HCT116 (cell line): ENCODE data around the gene PSMD2. TPM values are rescaled to one million over a fixed set of nuclear protein-coding genes. Genes with fewer than 3 reads are reported as not detected.

Source experiments
- ATAC-seq: fragments of 200-7000 bp; cut with Tn5 transposase; 2 replicates; pipeline ENCODE4 v1.9.1; 2020; ENCODE audit warnings: mild to moderate bottlenecking, moderate library complexity
- BruUV-seq: library from RNA; stranded (reverse); fragments of 400-500 nt; replicated peaks from 2 replicates; lab custom pipeline; 2021; lab: Mats Ljungman, UMichigan
- CTCF ChIA-PET: fragments of 300-600 bp; sonication (Branson Sonifier 250); formaldehyde crosslinking; loops from one replicate; lab custom pipeline; 2021; ENCODE audit warnings: antibody characterized with exemption; lab: Charles Lee
- POLR2A ChIA-PET: fragments of 300-600, 350-600 bp; sonication (Branson Sonifier 250); formaldehyde crosslinking; loops from one replicate; lab custom pipeline; 2021; ENCODE audit warnings: antibody characterized with exemption; lab: Charles Lee
- RAD21 ChIA-PET, 2 experiments: fragments of 300-600 bp; sonication (Branson Sonifier 250); formaldehyde crosslinking; loops; one replicate each; lab custom pipeline; 2023; ENCODE audit warnings: low total read pairs in 2 of 2; ENCODE audit not compliant: uncharacterized antibody in 2 of 2, unreplicated experiment in 2 of 2, low non-redundant PET in 1 of 2; lab: Charles Lee
- DNase-seq: peaks from one replicate; pipeline ENCODE4 v3.0.0-alpha.2; 2010; ENCODE audit warnings: low read depth, low spot score
- H2AFZ ChIP-seq: fragments of 200-600 bp; shearing (Covaris generic), sonication (generic); 2 replicates; pipeline ENCODE4 v1.6.1; 2017; ENCODE audit warnings: low read depth, mixed run types, mixed read lengths, antibody characterized with exemption, low read length; ENCODE audit not compliant: poor library complexity, severe bottlenecking
- H3K27ac ChIP-seq: 2 replicates; pipeline ENCODE4 v1.5.1; 2012; ENCODE audit warnings: low read depth, low read length
- H3K27me3 ChIP-seq: fragments of 200-600 bp; sonication (generic); 2 replicates; pipeline ENCODE4 v1.6.1; 2016; ENCODE audit warnings: mixed run types, low read length, mixed read lengths; ENCODE audit not compliant: insufficient read depth
- H3K36me3 ChIP-seq, 2 experiments: fragments of 200-500 bp in 1 of 2; fragments of 200-600 bp in 1 of 2; sonication (Bioruptor generic) in 1 of 2; sonication (generic) in 1 of 2; 2 replicates each; pipeline versions ENCODE4 v1.5.1 to v1.6.1; 2014 to 2016; ENCODE audit warnings: low read length in 2 of 2, inconsistent platforms in 1 of 2, mixed read lengths in 1 of 2, mixed run types in 1 of 2; ENCODE audit not compliant: insufficient read depth in 2 of 2, control insufficient read depth in 1 of 2
- H3K4me1 ChIP-seq, 2 experiments: fragments of 200-600 bp in 1 of 2; sonication (generic) in 1 of 2; 2 replicates each; pipeline versions ENCODE4 v1.5.1 to v1.6.1; 2012 to 2017; ENCODE audit warnings: low read length in 2 of 2, inconsistent platforms in 1 of 2, mild to moderate bottlenecking in 1 of 2, mixed read lengths in 1 of 2, mixed run types in 1 of 2, moderate library complexity in 1 of 2; ENCODE audit not compliant: insufficient read depth in 2 of 2, control insufficient read depth in 1 of 2
- H3K4me2 ChIP-seq: fragments of 200-600 bp; sonication (generic); 2 replicates; pipeline ENCODE4 v1.6.1; 2017; ENCODE audit warnings: mixed run types, low read length, mixed read lengths
- H3K4me3 ChIP-seq, 2 experiments: fragments of 200-600 bp in 1 of 2; sonication (generic) in 1 of 2; replicated peaks in 1 of 2; 2 replicates each; pipeline ENCODE4 v1.5.1; 2011 to 2016; ENCODE audit warnings: low read length in 2 of 2, control low read depth in 1 of 2, low read depth in 1 of 2, mild to moderate bottlenecking in 1 of 2, mixed read lengths in 1 of 2, mixed run types in 1 of 2
- H3K79me2 ChIP-seq: fragments of 200-600 bp; sonication (generic); 2 replicates; pipeline ENCODE4 v1.6.1; 2017; ENCODE audit warnings: mild to moderate bottlenecking, mixed run types, low read length, moderate library complexity, mixed read lengths; ENCODE audit not compliant: insufficient read depth
- H3K9ac ChIP-seq: fragments of 200-600 bp; sonication (generic); 2 replicates; pipeline ENCODE4 v1.6.1; 2016; ENCODE audit warnings: low read length, mixed read lengths
- H3K9me2 ChIP-seq: fragments of 200-600 bp; sonication (generic), shearing (Covaris generic); 2 replicates; pipeline ENCODE4 v1.6.1; 2017; ENCODE audit warnings: mixed run types, mild to moderate bottlenecking, moderate library complexity; ENCODE audit not compliant: insufficient read depth
- H3K9me3 ChIP-seq, 2 experiments: fragments of 200-500 bp in 1 of 2; fragments of 200-600 bp in 1 of 2; sonication (Bioruptor generic) in 1 of 2; sonication (generic) in 1 of 2; 2 replicates each; pipeline ENCODE4 v1.6.1; 2014 to 2017; ENCODE audit warnings: low read length in 2 of 2, mixed read lengths in 2 of 2, inconsistent platforms in 1 of 2, low read depth in 1 of 2, mild to moderate bottlenecking in 1 of 2, mixed run types in 1 of 2, moderate library complexity in 1 of 2; ENCODE audit not compliant: control insufficient read depth in 1 of 2, insufficient read depth in 1 of 2
- H4K20me1 ChIP-seq: fragments of 200-600 bp; sonication (generic), shearing (Covaris generic); 2 replicates; pipeline ENCODE4 v1.6.1; 2017; ENCODE audit warnings: mixed run types, mild to moderate bottlenecking, moderate library complexity; ENCODE audit not compliant: insufficient read depth
- CBX3 ChIP-seq: IDR thresholded peaks from 2 replicates; pipeline ENCODE4 v1.6.1; 2012; ENCODE audit warnings: low read depth
- CTCF ChIP-seq, 3 experiments: fragments of 200-600 bp in 1 of 3; sonication (generic) in 1 of 3; IDR thresholded peaks in 2 of 3; conservative IDR thresholded peaks in 1 of 3; 2 replicates each; pipeline ENCODE4 v1.5.1; 2012 to 2017; ENCODE audit warnings: low read depth in 2 of 3, low read length in 2 of 3, antibody characterized with exemption in 1 of 3, borderline replicate concordance in 1 of 3, control low read depth in 1 of 3, mild to moderate bottlenecking in 1 of 3, mixed read lengths in 1 of 3, mixed run types in 1 of 3, moderate library complexity in 1 of 3; ENCODE audit not compliant: insufficient read depth in 1 of 3
- JUND ChIP-seq: IDR thresholded peaks from 2 replicates; pipeline ENCODE4 v1.6.1; 2012
- POLR2A ChIP-seq: IDR thresholded peaks from 2 replicates; pipeline ENCODE4 v1.7.0; 2011; ENCODE audit warnings: borderline replicate concordance; ENCODE audit not compliant: insufficient read depth, insufficient read length; ENCODE audit errors: extremely low read depth
- RAD21 ChIP-seq: IDR thresholded peaks from 2 replicates; pipeline ENCODE4 v1.6.1; 2012; ENCODE audit warnings: low read depth, mild to moderate bottlenecking
- REST ChIP-seq: IDR thresholded peaks from 2 replicates; pipeline ENCODE4 v1.6.1; 2012; ENCODE audit warnings: low read depth
- SP1 ChIP-seq: IDR thresholded peaks from 2 replicates; pipeline ENCODE4 v1.6.1; 2012; ENCODE audit warnings: low read depth
- TCF7L2 ChIP-seq: IDR thresholded peaks from 2 replicates; pipeline ENCODE4 v1.7.0; 2011; ENCODE audit warnings: borderline replicate concordance, inconsistent platforms; ENCODE audit not compliant: insufficient read depth, insufficient read length; ENCODE audit errors: extremely low read depth
- ZFX ChIP-seq: fragments of 450-650 bp; IDR thresholded peaks from 2 replicates; pipeline ENCODE4 v1.6.1; 2017
- intact Hi-C: fragments of 100-400 bp; cut with micrococcal nuclease; formaldehyde crosslinking; loops from 2 replicates; pipeline ENCODE4 v1.10.0; 2022
- total RNA-seq: library from RNA; stranded (reverse); gene quantifications from one replicate; pipeline ENCODE4 v1.2.1, GENCODE V29; 2021; ENCODE audit not compliant: unreplicated experiment

PSMD2 gene
- total RNA-seq, 1 experiment from 2014 or later, result 402 TPM

GRCh38 chr3:184289426-184289938 lies 9.6 kb upstream of the PSMD2 start:
- TF ChIP-seq JUND, result no peak
- 0 out of 2 replicates have a peak, but pooled peaks have one; percentile 45 for TF ChIP-seq CBX3
- peak; percentile 95 for TF ChIP-seq RAD21
- no peak for TF ChIP-seq REST
- TF ChIP-seq CTCF (IDR thresholded peaks at IDR 0.05 in 2 of 3, conservative IDR thresholded peaks at IDR 0.05 in 1 of 3; ENCODE audit: borderline replicate concordance in 1 of 3, insufficient read depth in 1 of 3, low read depth in 2 of 3, low read length in 2 of 3), result peak; percentile 75 to 97 (median 90)
- TF ChIP-seq ZFX, result no peak
- TF ChIP-seq TCF7L2, result peak; percentile 36
- TF ChIP-seq POLR2A, result no peak
- TF ChIP-seq SP1, result no peak
- peak overlapping the region; percentile 36 for H3K4me2 ChIP-seq
- H3K36me3 ChIP-seq, result no peaks in the 10 kb centered on the region
- POLR2A ChIA-PET, result interaction anchor here (1.2 kb wide), 1 partner anchor 60 kb away, joined by 3 read pairs; the partner anchor contains the start of gene VWA5B2
- H3K9ac ChIP-seq, result no peak overlapping the region
- peak overlapping the region; percentile 84 for H2AFZ ChIP-seq
- H3K79me2 ChIP-seq, result no peaks in the 10 kb centered on the region
- BruUV-seq, result no TSS peak
- RAD21 ChIA-PET, result interaction anchor here (0.7 to 1.1 kb wide), 3 partner anchors 144 to 1031 kb away, joined by 3 read pairs; no protein-coding TSS in a partner anchor
- H3K4me1 ChIP-seq, result peaks cover 0 to 5% of the 10 kb centered on the region in 2 experiments; a peak in 1 of 4 replicates
- no peaks in the 10 kb centered on the region for H3K9me3 ChIP-seq
- H3K27me3 ChIP-seq, result no peaks in the 10 kb centered on the region
- H3K27ac ChIP-seq, result no peak overlapping the region
- ATAC-seq (peak; percentile 84), DNase-seq (peak; percentile 76)
- H3K9me2 ChIP-seq, result no peaks in the 10 kb centered on the region
- no peaks in the 10 kb centered on the region for H4K20me1 ChIP-seq
- H3K4me3 ChIP-seq, result no peak overlapping the region
- intact Hi-C loops, result loop anchor here (1.0 to 10.0 kb wide), 10 partner anchors 40 to 825 kb away; partner anchors contain the start of genes ABCC5 and EEF1AKMT4
- CTCF ChIA-PET, result interaction anchor here (0.5 to 1.8 kb wide), 18 partner anchors 8 to 405 kb away, joined by 3 to 21 read pairs (median 4); partner anchors contain the start of genes ABCC5, CAMK2N2 and PARL
